Heart left ventricle (tissue), 13 donors: Measurements from ENCODE around the gene OBI1.

ENCODE experiments used
- POLR2A ChIP-seq, 2 donors: fragments of 450-650 bp; IDR thresholded peaks; one replicate each; pipeline ENCODE4 v1.6.1; 2017; ENCODE audit warnings: antibody characterized with exemption in 2 of 2, mild to moderate bottlenecking in 2 of 2, moderate library complexity in 2 of 2
- TF ChIP-seq, protein P1 (sequence below), 12 donors: fragments of 200-600 bp; sonication (generic) in 4 of 12; IDR thresholded peaks; one replicate each; pipeline versions ENCODE4 v1.5.0 to v1.8.0; 2018 to 2022; ENCODE audit warnings: antibody characterized with exemption in 12 of 12, mild to moderate bottlenecking in 5 of 12
- donor health status: ischemic (EF 13 %, LVEDD 7.1; RV severe dilation, severe dysfunction).
- donor health status: DM: no; HTN: yes; CAD: no.
- donor health status: DM: no; HTN: no; CAD: no.
- donor health status: ischemic (EF 25% LVEDD 6.9; RV normal size, moderate dysfunction).
- donor health status: ischemic (EF 25% LVEDD 5.7; RV mildly dilated, moderate dysfunction).
- donor health status: ischemic (EF 35%, LVEDD 5.7; RV mildly dilated, moderate dysfunction).
- donor health status: nonischemic (EF 11% LVEDD 7.7; RV severe dilation, severe dysfunction).
- donor health status: DM: yes; HTN: yes; CAD: no.
- donor health status: PGD.
- donor health status: ischemic (EF 29% LVEDD 5.4; RV normal size, mild dysfunction).
- donor health status: nonischemic (EF 23%, LVEDD 6.1; RV moderate dilation, normal function).

DNA sequence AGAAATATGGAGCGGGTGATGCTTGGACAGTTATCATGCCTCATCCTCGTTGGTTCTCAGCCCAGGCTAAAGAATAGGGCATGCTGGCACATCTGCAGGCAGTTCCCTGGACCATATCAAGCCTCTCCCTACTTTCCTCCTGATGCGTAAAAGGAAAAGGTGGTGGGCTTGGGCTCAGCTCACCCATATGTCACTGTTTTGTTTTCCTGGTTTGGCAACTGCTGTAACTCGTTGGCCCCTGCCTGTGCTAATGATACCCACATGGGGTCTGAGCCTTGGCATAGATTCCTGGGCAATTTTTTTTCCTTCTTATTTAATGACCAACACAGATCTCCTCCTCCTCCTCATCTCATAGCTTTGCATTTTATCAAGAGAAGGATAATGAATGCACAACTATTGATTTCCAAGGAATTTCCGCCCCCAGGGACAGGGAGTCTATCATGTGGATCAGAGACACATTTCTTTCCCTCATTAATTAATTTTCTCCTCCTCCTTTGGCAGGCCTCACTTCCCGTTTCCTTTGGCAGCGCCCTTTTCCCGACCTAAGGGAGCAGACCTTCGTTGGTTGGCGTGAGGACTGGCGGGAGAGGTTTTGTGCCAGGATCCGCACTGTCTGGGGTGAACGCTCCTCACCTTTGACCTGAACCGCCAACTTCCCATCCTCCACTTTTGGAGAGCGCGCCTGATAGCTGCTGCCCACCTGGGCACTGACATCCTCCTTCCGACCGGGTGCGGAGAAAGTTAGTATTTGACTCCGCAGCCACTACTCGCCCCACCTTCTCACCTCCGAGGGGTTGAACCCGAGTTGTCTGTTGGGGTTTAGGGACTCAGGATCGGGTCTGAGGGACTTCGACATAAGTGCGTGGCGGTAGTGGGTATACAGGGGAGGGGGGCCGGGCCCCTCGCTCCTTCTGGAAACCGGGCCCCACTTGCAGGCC, 52.2 kb downstream of the OBI1 start:
- no peak for TF ChIP-seq POLR2A (IDR thresholded peaks at IDR 0.05)
- TF ChIP-seq, protein P1, sequence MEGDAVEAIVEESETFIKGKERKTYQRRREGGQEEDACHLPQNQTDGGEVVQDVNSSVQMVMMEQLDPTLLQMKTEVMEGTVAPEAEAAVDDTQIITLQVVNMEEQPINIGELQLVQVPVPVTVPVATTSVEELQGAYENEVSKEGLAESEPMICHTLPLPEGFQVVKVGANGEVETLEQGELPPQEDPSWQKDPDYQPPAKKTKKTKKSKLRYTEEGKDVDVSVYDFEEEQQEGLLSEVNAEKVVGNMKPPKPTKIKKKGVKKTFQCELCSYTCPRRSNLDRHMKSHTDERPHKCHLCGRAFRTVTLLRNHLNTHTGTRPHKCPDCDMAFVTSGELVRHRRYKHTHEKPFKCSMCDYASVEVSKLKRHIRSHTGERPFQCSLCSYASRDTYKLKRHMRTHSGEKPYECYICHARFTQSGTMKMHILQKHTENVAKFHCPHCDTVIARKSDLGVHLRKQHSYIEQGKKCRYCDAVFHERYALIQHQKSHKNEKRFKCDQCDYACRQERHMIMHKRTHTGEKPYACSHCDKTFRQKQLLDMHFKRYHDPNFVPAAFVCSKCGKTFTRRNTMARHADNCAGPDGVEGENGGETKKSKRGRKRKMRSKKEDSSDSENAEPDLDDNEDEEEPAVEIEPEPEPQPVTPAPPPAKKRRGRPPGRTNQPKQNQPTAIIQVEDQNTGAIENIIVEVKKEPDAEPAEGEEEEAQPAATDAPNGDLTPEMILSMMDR (IDR thresholded peaks at IDR 0.05) = no peak
